T follicular helper cell (primary cell): ENCODE measurements around the gene SSTR4.
"Not testable (repeated sequence)": the region's sequence is repeated elsewhere in the genome, so short reads cannot be mapped to it uniquely, and the experiment has no call there.

Experiments used
- DNase-seq: peaks from one replicate; pipeline ENCODE4 v3.0.0-alpha.2; 2020; ENCODE audit warnings: low read depth

The SSTR4 gene

GRCh38 chr20:23018432-23018831, 16.7 kb upstream of the SSTR4 start:
- no peak for DNase-seq

- DNase-seq, result no peak
Observed at GRCh38 chr20:23018941-23019340, 16.2 kb upstream of the SSTR4 start.

GRCh38 chr20:23019403-23019802, 15.7 kb upstream of the SSTR4 start:
- no peak for DNase-seq

- no peak for DNase-seq
Observed at GRCh38 chr20:23020230-23021018, 14.7 kb upstream of the SSTR4 start.

- no peak for DNase-seq
Observed at GRCh38 chr20:23021541-23021940, 13.6 kb upstream of the SSTR4 start.

GRCh38 chr20:23021951-23022350, 13.2 kb upstream of the SSTR4 start:
- no peak for DNase-seq

GRCh38 chr20:23022849-23023248, 12.3 kb upstream of the SSTR4 start:
- DNase-seq, result no peak

GRCh38 chr20:23023621-23024177, 11.4 kb upstream of the SSTR4 start:
- no peak for DNase-seq

- no peak for DNase-seq
Observed at GRCh38 chr20:23024701-23025100, 10.4 kb upstream of the SSTR4 start.

GRCh38 chr20:23025503-23025902, 9.6 kb upstream of the SSTR4 start:
- DNase-seq, result not testable (repeated sequence)

- no peak for DNase-seq
Observed at GRCh38 chr20:23027721-23028120, 7.4 kb upstream of the SSTR4 start.

- no peak for DNase-seq
Observed at GRCh38 chr20:23028392-23028791, 6.7 kb upstream of the SSTR4 start.

- DNase-seq, result no peak
Observed at GRCh38 chr20:23029324-23029723, 5.8 kb upstream of the SSTR4 start.

GRCh38 chr20:23031346-23031745, 3.8 kb upstream of the SSTR4 start:
- no peak for DNase-seq

GRCh38 chr20:23032056-23032749, 2.9 kb upstream of the SSTR4 start:
- DNase-seq, result no peak

GRCh38 chr20:23032750-23033078, 2.4 kb upstream of the SSTR4 start:
- no peak for DNase-seq

- DNase-seq, result no peak
Observed at GRCh38 chr20:23033918-23034317, 1.2 kb upstream of the SSTR4 start.

GRCh38 chr20:23035731-23036130, 619 bp downstream of the SSTR4 start:
- DNase-seq, result no peak

- DNase-seq, result no peak
Observed at GRCh38 chr20:23036371-23036770, 1.3 kb downstream of the SSTR4 start.

GRCh38 chr20:23037017-23037481, 1.9 kb downstream of the SSTR4 start:
- DNase-seq, result no peak

GRCh38 chr20:23039136-23039875, 4.2 kb downstream of the SSTR4 start:
- DNase-seq, result no peak

GRCh38 chr20:23039885-23040508, 4.9 kb downstream of the SSTR4 start:
- DNase-seq, result no peak
